GM12878 (cell line): ENCODE measurements around the gene PHLDB3. TPM values are rescaled to one million over a fixed set of nuclear protein-coding genes. Genes with fewer than 3 reads are reported as not detected.

ENCODE experiments used
- ATAC-seq: fragments of 200-7000 bp; cut with Tn5 transposase; 3 replicates; pipeline ENCODE4 v1.9.1; 2020; ENCODE audit warnings: mild to moderate bottlenecking, moderate library complexity
- BruUV-seq: library from RNA; stranded (reverse); fragments of 400-500 nt; replicated peaks from 2 replicates; lab custom pipeline; 2021; lab: Mats Ljungman, UMichigan
- CTCF ChIA-PET: fragments of 300-600 bp; sonication (Branson Sonifier 250); formaldehyde crosslinking; extraction: SDS; loops from one replicate; lab custom pipeline; 2021; ENCODE audit warnings: inconsistent platforms; lab: Yijun Ruan, JAX
- POLR2A ChIA-PET: fragments of 350-600 bp; formaldehyde crosslinking; extraction: SDS; loops from one replicate; lab custom pipeline; 2021; ENCODE audit warnings: inconsistent platforms; lab: Charles Lee
- RAD21 ChIA-PET: fragments of 300-600 bp; sonication (Branson Sonifier 250); formaldehyde crosslinking; loops from one replicate; lab custom pipeline; 2023; ENCODE audit warnings: antibody characterized with exemption; ENCODE audit not compliant: unreplicated experiment; lab: Charles Lee
- SMC1A ChIA-PET: fragments of 300-600 bp; sonication (Branson Sonifier 250); formaldehyde crosslinking; loops from one replicate; lab custom pipeline; 2023; ENCODE audit not compliant: unreplicated experiment, uncharacterized antibody; lab: Charles Lee
- DNase-seq: peaks from one replicate; pipeline ENCODE4 v3.0.0-alpha.2; 2011; ENCODE audit warnings: low read depth, low spot score
- FAIRE-seq: peaks from 3 replicates; lab custom pipeline; 2011; peaks lifted over from hg19 to GRCh38; lab: Jason Lieb, UNC
- H2AFZ ChIP-seq: 2 replicates; pipeline ENCODE4 v1.6.0; 2011; ENCODE audit warnings: low read depth, low read length, control low read depth; ENCODE audit not compliant: control insufficient read depth
- H3K27ac ChIP-seq: 2 replicates; pipeline ENCODE4 v1.5.1; 2011; ENCODE audit warnings: control low read depth; ENCODE audit not compliant: control insufficient read depth, insufficient read depth
- H3K27me3 ChIP-seq, 2 experiments: replicated peaks in 1 of 2; 2 replicates each; pipeline versions ENCODE4 v1.6.0 to v1.6.1; 2011; ENCODE audit warnings: low read length in 1 of 2; ENCODE audit not compliant: control insufficient read depth in 2 of 2, insufficient read depth in 2 of 2
- H3K36me3 ChIP-seq, 2 experiments: 2 replicates each; pipeline ENCODE4 v1.5.1; 2011; ENCODE audit warnings: low read length in 1 of 2; ENCODE audit not compliant: control insufficient read depth in 2 of 2, insufficient read depth in 2 of 2
- H3K4me1 ChIP-seq: 2 replicates; pipeline ENCODE4 v1.6.1; 2011; ENCODE audit warnings: mild to moderate bottlenecking, low read length, moderate library complexity, mixed read lengths; ENCODE audit not compliant: control insufficient read depth, insufficient read depth
- H3K4me2 ChIP-seq: 2 replicates; pipeline ENCODE4 v1.6.0; 2011; ENCODE audit warnings: control low read depth; ENCODE audit not compliant: control insufficient read depth, insufficient read depth
- H3K4me3 ChIP-seq: fragments of 200-600 bp; sonication (generic); 2 replicates; pipeline ENCODE4 v1.5.1; 2016
- H3K79me2 ChIP-seq: 2 replicates; pipeline ENCODE4 v1.6.0; 2011; ENCODE audit warnings: low read length; ENCODE audit not compliant: control insufficient read depth, insufficient read depth
- H3K9ac ChIP-seq: 2 replicates; pipeline ENCODE4 v1.8.0; 2011; ENCODE audit warnings: low read length, control low read depth, mixed read lengths; ENCODE audit not compliant: control insufficient read depth, insufficient read depth
- H3K9me3 ChIP-seq: replicated peaks from 3 replicates; pipeline ENCODE4 v1.5.1; 2011; ENCODE audit warnings: mild to moderate bottlenecking, low read length; ENCODE audit not compliant: control insufficient read depth, insufficient read depth
- H4K20me1 ChIP-seq: 2 replicates; pipeline ENCODE4 v1.6.0; 2011; ENCODE audit not compliant: control insufficient read depth, insufficient read depth
- BHLHE40 ChIP-seq, 2 experiments: fragments of 450-650 bp in 1 of 2; IDR thresholded peaks; 2 replicates each; pipeline ENCODE4 v1.6.1; 2011 to 2017; ENCODE audit warnings: low read depth in 2 of 2, borderline replicate concordance in 1 of 2, improper control_type of control experiment in 1 of 2, low read length in 1 of 2, mild to moderate bottlenecking in 1 of 2
- BMI1 ChIP-seq: fragments of 450-650 bp; IDR thresholded peaks from 2 replicates; pipeline ENCODE4 v1.6.1; 2016; ENCODE audit warnings: mild to moderate bottlenecking, moderate library complexity, borderline replicate concordance
- CBX3 ChIP-seq: fragments of 200-600 bp; sonication (generic); IDR thresholded peaks from 2 replicates; pipeline ENCODE4 v1.6.1; 2016; ENCODE audit warnings: low read depth, borderline replicate concordance
- CREM ChIP-seq: IDR thresholded peaks from 2 replicates; pipeline ENCODE4 v1.6.1; 2014; ENCODE audit warnings: antibody characterized with exemption, low read depth
- GABPA ChIP-seq: IDR thresholded peaks from 2 replicates; pipeline ENCODE4 v1.6.1; 2014; ENCODE audit warnings: antibody characterized with exemption, low read depth, mild to moderate bottlenecking, inconsistent platforms
- NKRF ChIP-seq: fragments of 450-650 bp; conservative IDR thresholded peaks from 2 replicates; pipeline ENCODE4 v1.6.1; 2017; ENCODE audit warnings: mild to moderate bottlenecking, moderate library complexity
- PAX5 ChIP-seq: IDR thresholded peaks from 2 replicates; pipeline ENCODE4 v1.6.1; 2011; ENCODE audit warnings: low read depth, low read length, borderline replicate concordance
- SKIL ChIP-seq: fragments of 450-650 bp; IDR thresholded peaks from 2 replicates; pipeline ENCODE4 v1.6.1; 2017; ENCODE audit warnings: mild to moderate bottlenecking, low read depth, inconsistent platforms; ENCODE audit not compliant: poor library complexity, severe bottlenecking
- YBX1 ChIP-seq: fragments of 450-650 bp; IDR thresholded peaks from 2 replicates; pipeline ENCODE4 v1.6.1; 2016; ENCODE audit warnings: antibody characterized with exemption
- ZNF24 ChIP-seq: fragments of 450-650 bp; IDR thresholded peaks from 2 replicates; pipeline ENCODE4 v1.6.1; 2017; ENCODE audit warnings: antibody characterized with exemption, mild to moderate bottlenecking
- WGBS: methylation state at CpG from one replicate; pipeline ENCODE4 v1.1.6; 2016; ENCODE audit warnings: low lambda C conversion rate; ENCODE audit not compliant: insufficient replicate concordance, insufficient coverage; ENCODE audit errors: missing lambda C conversion rate; 5-methylcytosine and 5-hydroxymethylcytosine counted together
- in situ Hi-C: fragments of 300-500 bp; cut with MboI; formaldehyde crosslinking; loops from 9 replicates; pipeline ENCODE4 v1.14.3; 2018; ENCODE audit warnings: mixed read lengths
- intact Hi-C: fragments of 100-400 bp; cut with micrococcal nuclease; formaldehyde crosslinking; loops from one replicate; pipeline ENCODE4 v1.14.2; 2022; ENCODE audit not compliant: unreplicated experiment
- polyA plus RNA-seq, 11 experiments: library from polyadenylated mRNA; depleted of rRNA in 4 of 11; unstranded in 6 of 11; stranded (reverse) in 5 of 11; fragments of >200 nt; fragmentation: Nextera tagmentation in 4 of 11; fragmentation: Illumina TruSeq in 1 of 11; extraction: Ambion mirVana in 4 of 11; extraction: Trizol in 1 of 11; gene quantifications; 1 replicate in 1 of 11; 2 replicates in 10 of 11; pipeline versions ENCODE4 v1.2.1 to v1.2.3, GENCODE V29; 2011 to 2016; ENCODE audit warnings: inconsistent platforms in 2 of 11, missing spikeins in 2 of 11, low read depth in 1 of 11
- total RNA-seq, 4 experiments: library from RNA; depleted of rRNA in 3 of 4; stranded (reverse); fragments of >200 nt in 3 of 4; fragmentation: Illumina TruSeq in 1 of 4; extraction: Trizol in 1 of 4; gene quantifications; 2 replicates each; pipeline versions ENCODE4 v1.2.1 to v1.2.3, GENCODE V29; 2013 to 2021

The PHLDB3 gene
- total and polyA plus RNA-seq, 10 of the 15 experiments (the other 5 are each of a cell fraction or from before 2014, with no cell fraction given), result 0.13 to 13.0 (median 5.5) TPM

GRCh38 chr19:43546581-43546980 lies 42.0 kb upstream of the PHLDB3 start:
- CTCF ChIA-PET, result no interaction called here
- H3K9ac ChIP-seq, result no peak overlapping the region
- no peak overlapping the region for H3K4me2 ChIP-seq
- H4K20me1 ChIP-seq, result no peaks in the 10 kb centered on the region
- ATAC-seq, result no peak
- POLR2A ChIA-PET, result interaction anchor here (0.6 kb wide), 1 partner anchor 21 kb away, joined by 3 read pairs; no protein-coding TSS in a partner anchor
- TF ChIP-seq BMI1 (no peak), CREM (no peak), SKIL (no peak), PAX5 (no peak)
- H3K4me3 ChIP-seq, result no peak overlapping the region
- 96% methylated on average over 3 of the region's 3 CpGs for WGBS
- peaks cover 13 to 16% of the 10 kb centered on the region in 2 experiments for H3K36me3 ChIP-seq
- no peaks in the 10 kb centered on the region for H3K79me2 ChIP-seq
- H3K27ac ChIP-seq, result no peak overlapping the region
- no peak overlapping the region for H2AFZ ChIP-seq
- DNase-seq, result no peak
- intact Hi-C loops (no loop called here), in situ Hi-C loops (no loop called here)
- no peaks in the 10 kb centered on the region for H3K4me1 ChIP-seq
- no peaks in the 10 kb centered on the region for H3K9me3 ChIP-seq
- SMC1A ChIA-PET, result no interaction called here
- RAD21 ChIA-PET, result no interaction called here
- BruUV-seq, result no TSS peak
- FAIRE-seq, result no peak
- H3K27me3 ChIP-seq, result no peaks in the 10 kb centered on the region

GRCh38 chr19:43545981-43546380 lies 41.4 kb upstream of the PHLDB3 start:
- ChIA-PET SMC1A (no interaction called here), POLR2A (interaction anchor here (0.6 kb wide), 1 partner anchor 21 kb away, joined by 3 read pairs; no protein-coding TSS in a partner anchor)
- 100% methylated on average over 2 of the region's 2 CpGs for WGBS
- no peak overlapping the region for H3K4me3 ChIP-seq
- TF ChIP-seq BHLHE40 (IDR thresholded peaks at IDR 0.05; ENCODE audit: borderline replicate concordance in 1 of 2, low read depth in 2 of 2, low read length in 1 of 2), result no peak
- no peak for TF ChIP-seq ZNF24
- TF ChIP-seq NKRF, result no peak
- no peak for TF ChIP-seq CBX3
- no peak for TF ChIP-seq YBX1
- no peak for TF ChIP-seq GABPA
- TF ChIP-seq, all 136 proteins: peak for 0
- ChIA-PET CTCF (no interaction called here), RAD21 (no interaction called here)
- Histone ChIP-seq H3K79me2 (no peaks in the 10 kb centered on the region), H3K27ac (no peak overlapping the region), H4K20me1 (no peaks in the 10 kb centered on the region), H3K27me3 (no peaks in the 10 kb centered on the region), H3K9me3 (no peaks in the 10 kb centered on the region), H3K4me2 (no peak overlapping the region), H3K4me1 (no peaks in the 10 kb centered on the region), H3K36me3 (peaks cover 8 to 13% of the 10 kb centered on the region in 2 experiments), H3K9ac (no peak overlapping the region), H2AFZ (no peak overlapping the region)
- in situ Hi-C loops, result no loop called here
- FAIRE-seq (no peak), DNase-seq (no peak), ATAC-seq (no peak)
- no TSS peak for BruUV-seq
- intact Hi-C loops, result no loop called here
